ENCODE data around the gene PSME4. TPM values are rescaled to one million over a fixed set of nuclear protein-coding genes. Genes with fewer than 3 reads are reported as not detected.
"Not testable (repeated sequence)": the region's sequence is repeated elsewhere in the genome, so short reads cannot be mapped to it uniquely, and the experiment has no call there.

PSME4 gene
- total RNA-seq, 1 donor from 2014 or later: 24.4 TPM

DNA sequence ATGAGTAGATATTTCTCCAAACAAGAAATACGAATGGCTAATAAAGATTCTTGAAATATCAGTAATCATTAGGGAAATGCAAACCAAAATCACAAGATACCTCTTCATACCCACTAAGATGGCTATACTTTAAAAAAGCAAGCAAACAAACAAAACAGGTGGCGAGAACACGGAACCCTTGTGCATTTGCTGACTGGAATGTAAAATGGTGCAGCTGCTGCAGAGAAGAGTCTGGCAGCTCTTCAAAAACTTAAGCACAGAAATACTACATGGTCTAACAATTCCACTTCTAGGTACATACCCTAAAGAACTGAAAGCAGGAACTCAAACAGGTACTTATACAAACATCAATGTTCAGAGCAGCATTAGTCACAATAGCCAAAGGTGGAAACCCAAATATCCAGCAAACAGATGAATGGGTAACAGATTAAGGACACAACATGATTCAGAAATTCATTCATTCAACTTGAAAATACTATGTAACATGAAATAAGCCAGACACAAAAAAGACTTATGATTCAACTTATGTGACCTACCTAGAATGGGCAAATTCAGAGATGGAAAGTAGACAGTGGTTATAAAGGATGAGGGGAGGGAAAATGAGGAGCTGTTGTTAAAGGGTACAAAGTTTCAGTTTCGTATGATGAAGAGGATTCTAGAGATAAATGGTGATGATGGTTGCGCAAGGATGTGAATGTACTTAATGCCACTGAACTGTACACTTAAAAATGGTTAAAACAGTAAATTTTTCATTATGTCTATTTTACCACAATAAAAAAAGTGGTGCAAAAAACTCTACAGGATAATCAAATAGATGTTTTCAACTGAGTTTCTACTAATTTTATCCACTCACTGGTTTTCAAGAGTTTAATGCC lies 84.2 kb downstream of the PSME4 start:
- no peak for DNase-seq (ENCODE audit: low read depth in 2 of 2)

DNA sequence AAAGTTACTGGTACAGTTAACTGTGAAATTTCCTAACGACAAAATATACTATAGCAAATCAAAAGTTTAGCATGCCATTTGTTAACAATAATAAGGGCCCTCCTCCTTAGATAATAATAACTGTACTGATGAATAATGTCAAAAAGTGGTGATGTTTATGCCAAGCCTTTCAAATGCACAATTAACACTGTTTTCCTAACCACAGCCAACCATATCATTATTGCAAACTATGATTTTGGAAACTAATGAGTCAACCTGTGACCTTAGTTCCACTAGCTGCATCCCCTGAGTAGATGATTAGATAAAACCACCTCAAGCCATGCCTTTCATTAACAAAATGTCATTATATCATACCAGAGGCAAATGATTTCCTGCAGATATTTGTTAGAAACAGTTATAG lies 85.9 kb downstream of the PSME4 start:
- no peak for DNase-seq (ENCODE audit: low read depth in 2 of 2)

DNA sequence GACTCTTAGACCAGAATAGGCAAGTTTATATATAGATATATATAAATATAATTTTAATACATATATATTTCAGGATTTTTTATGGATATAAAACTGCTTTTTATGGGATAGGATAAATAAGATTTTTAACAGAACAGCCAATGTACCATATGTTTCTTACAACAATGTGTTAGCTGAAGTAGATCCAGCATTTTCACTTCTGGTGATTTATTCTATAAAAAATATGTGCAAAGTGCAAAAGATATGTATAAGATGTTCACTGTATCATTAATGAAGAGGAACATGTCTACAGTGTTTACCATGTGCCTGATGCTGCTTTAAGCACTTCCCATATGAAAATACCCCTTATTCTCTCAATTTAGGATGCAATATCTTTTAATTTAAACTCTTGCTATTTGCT lies 88.8 kb downstream of the PSME4 start:
- DNase-seq (ENCODE audit: low read depth in 2 of 2): no peak

DNA sequence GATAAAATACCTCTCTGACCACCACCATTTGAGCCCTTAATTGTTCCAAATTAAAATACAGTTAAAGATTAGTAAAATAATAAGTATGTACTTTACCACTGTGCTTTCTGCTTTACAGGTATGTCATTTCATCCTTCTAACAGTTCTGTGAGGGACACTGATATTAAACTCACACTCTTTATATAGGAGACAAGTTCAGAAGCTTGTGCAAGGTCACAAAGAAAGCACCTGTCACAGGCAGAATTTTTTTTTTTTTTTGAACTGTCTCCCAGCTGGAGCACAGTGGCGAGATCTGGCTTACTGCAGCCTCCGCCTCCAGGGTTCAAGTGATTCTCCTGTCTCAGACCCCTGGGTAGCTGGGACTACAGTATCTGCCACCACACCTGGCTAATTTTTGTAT lies 89.4 kb downstream of the PSME4 start:
- no peak for DNase-seq (ENCODE audit: low read depth in 2 of 2)

- DNase-seq (ENCODE audit: low read depth in 2 of 2): peak in 1 of 2 donors; percentile 55
These were observed 90.0 kb downstream of the PSME4 start for GRCh38 chr2:53880756-53881155.

GRCh38 chr2:53877556-53877955 lies 93.2 kb downstream of the PSME4 start:
- DNase-seq (ENCODE audit: low read depth in 2 of 2): no peak

GRCh38 chr2:53877112-53877511 lies 93.7 kb downstream of the PSME4 start:
- no peak for DNase-seq (ENCODE audit: low read depth in 2 of 2)

GRCh38 chr2:53874401-53874950 lies 96.3 kb downstream of the PSME4 start:
- DNase-seq (ENCODE audit: low read depth in 2 of 2): no peak

DNA sequence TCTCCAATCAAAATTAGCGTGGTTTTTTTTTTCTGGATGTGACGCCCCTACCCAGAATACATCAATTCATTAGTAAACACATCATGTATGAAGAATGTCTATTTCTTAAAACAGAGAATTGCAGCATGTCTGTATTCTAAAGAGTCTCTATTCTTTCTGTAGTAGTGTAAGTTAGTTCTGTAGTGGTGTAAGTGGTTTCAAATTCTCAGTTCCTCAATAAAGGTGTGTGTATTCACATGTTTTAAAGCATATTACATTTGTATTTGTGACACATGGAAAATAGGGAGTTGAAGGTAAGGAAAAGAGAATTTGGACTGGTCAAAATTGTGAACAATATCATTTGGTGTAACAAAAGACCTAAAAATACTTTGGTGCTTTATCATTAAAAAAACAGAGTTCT lies 103.0 kb downstream of the PSME4 start:
- DNase-seq (ENCODE audit: low read depth in 2 of 2): no peak

DNA sequence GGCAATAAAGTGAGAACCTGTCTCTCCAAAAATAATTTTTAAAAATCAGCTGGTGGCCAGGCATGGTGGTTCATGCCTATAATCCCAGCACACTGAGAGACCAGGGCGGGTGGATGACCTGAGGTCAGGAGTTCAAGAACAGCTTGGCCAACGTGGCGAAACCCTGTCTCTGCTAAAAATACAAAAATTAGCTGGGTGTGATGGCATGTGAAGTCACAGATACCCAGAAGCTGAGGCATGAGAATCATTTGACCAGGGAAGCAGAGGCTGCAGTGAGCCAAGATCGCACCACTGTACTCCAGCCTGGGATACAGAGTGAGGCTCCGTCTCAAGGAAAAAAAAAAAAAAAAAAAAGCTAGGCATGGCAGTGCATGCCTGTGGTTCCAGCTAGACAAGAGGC lies 103.6 kb downstream of the PSME4 start:
- DNase-seq (ENCODE audit: low read depth in 2 of 2): no peak

DNA sequence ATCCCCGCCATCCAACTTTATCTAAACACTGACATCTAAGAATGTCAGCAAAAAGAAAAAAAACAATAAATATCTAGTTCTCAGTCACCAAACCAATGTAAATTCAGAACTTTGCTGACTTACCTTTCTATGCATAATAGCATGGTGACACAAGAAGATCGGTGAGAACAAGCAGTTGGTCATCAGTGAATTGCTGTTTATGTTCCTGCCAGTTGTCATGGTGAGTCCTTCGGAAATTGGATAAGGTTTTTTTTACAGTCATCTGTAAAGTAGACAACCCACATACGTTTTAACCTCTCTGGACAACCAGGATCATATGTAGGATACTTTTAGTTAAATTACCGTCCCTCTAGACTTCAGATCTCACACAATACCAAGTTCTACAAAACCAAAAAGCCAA lies 104.8 kb downstream of the PSME4 start:
- DNase-seq (ENCODE audit: low read depth in 2 of 2): peak; percentile 5 to 21

DNA sequence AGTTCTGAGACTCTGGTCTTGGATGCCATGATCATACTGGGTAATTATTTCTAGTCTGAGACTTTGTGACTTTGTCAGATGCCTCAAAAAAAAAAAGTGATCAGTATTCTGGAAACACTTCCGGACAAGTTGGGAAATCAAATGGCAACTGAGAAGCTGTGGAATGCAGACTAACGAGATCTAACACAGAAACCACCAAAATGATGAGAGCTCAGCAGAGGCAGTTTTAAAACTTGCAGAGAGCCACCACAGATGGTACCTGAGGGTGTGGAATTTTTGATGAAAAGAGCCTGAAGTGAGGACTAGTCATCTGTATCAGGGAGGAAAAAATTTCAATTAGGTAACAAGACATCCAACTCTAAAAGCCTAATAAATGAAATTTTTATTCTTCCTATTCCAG lies 105.5 kb downstream of the PSME4 start:
- no peak for DNase-seq (ENCODE audit: low read depth in 2 of 2)

DNA sequence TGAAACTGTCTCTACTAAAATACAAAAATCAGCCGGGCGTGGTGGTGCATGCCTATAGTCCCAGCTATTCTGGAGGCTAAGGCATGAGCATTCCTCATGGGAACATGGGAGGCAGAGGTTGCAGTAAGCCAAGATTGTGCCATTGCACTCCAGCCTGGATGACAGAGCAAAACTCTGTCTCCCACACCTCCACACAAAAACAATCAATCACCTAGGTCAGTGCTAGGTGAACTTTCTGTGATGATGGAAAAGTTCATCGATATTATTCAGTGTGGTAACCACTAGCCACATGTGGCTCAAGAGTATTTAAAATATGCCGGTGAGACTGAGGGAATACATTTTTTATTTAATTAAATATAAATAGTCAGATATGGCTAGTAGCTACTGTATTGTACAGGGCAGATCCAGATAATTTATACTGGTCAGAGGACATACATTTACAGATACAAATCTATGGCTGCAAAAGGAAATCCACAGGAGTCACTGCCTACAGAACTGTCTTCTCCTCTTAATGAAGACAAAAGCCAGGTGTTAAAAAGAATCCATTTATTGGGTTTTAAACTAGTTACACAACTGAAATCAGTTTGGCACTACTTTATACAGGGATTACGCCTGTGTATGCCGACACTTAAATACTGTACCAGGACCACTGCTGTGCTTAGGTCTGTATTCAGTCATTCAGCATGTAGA lies 107.1 kb downstream of the PSME4 start:
- DNase-seq (ENCODE audit: low read depth in 2 of 2): no peak

DNA sequence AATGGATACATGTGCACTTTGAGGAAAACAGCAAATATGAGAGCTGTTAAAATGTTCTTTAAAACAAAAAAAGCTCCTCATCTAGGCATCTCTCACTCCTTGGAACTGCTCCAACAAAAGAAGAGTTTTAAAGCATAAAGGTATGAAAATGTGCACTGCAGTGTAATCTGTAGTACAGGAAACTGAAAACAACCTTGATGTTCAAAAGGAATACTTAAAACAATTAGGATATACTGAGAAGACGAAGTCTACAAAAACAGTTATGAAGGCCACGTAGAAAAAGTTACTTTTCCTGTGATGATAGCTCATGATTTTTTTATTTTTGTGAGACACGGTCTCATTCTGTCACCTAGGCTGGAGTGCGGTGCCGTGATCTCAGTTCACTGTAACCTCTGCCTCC lies 109.0 kb downstream of the PSME4 start:
- no peak for DNase-seq (ENCODE audit: low read depth in 2 of 2)

DNA sequence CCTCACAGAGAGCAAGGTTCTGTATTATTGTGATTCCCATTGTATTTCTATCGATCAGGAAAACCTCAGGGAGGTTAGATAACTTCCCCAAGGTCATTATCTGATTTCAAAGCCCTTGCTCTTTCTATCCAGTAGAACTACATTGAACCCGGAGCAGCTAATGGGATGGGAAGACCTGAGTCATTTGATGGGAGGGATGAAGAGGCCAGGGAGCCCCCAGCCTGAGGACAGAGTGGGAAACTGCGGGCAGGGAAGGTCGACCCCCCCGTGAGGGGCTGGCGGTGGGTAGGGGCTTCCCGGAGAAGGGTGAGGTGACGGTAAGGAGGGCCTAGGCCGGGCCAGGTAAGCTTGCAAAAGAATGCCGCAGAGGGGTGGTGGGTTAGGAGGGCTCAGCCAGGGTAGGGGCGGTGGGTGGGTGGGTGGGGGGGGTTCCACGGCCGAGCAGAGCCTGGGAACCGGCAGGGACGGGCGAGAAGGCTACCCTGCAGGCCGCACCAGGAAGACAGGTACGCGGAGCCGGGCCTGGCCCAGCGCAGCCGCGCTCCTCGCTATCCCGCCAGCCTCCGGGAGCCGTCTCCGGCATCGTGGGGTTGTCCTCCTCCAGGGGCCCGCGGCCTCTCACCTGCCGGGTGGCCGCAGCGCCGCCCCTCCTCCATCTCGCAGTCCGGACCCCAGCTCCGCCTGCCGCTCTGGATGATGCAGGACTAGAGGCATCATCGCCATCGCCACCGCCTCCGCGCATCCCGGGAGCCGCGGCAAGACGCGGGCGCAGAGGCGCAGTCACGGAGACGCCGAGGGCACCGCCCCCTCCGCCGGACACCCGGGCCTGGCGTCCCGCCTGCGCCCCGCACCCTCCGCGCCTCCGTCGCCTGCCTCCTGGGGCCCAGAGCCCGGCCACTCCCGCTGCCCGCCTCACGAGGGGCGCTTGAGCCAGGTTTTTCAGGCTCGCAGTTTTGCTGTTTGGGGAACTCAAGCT lies 111.3 kb downstream of the PSME4 start, which contains the start of gene GPR75:
Gene GPR75 (minus strand): TSS at position 762 of the 976 bp plus-strand sequence. CDS start 5,211 bp downstream, outside the sequence.
- DNase-seq (ENCODE audit: low read depth in 2 of 2): no peak

- DNase-seq (ENCODE audit: low read depth in 2 of 2): no peak
These were observed 114.5 kb downstream of the PSME4 start for GRCh38 chr2:53856272-53856671.

DNA sequence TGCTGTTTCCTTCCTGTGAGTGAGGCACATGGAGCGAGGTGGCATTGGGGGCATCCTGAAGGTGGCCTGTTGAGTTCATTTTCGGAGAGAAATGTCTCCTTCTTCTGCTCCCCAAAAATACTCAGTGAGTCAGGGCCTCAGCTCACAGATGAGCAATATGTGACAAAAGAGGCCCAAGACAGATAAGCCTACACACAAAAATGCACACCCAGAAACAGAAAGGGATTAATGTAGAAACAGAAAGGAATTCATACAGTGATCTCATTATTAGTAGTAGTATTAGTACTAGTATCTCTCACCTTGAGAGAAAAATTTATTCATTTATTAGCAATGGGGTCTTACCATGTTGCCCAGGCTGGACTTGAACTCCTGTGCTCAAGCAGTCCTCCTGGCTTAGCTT lies 116.1 kb downstream of the PSME4 start:
- DNase-seq (ENCODE audit: low read depth in 2 of 2): no peak

DNA sequence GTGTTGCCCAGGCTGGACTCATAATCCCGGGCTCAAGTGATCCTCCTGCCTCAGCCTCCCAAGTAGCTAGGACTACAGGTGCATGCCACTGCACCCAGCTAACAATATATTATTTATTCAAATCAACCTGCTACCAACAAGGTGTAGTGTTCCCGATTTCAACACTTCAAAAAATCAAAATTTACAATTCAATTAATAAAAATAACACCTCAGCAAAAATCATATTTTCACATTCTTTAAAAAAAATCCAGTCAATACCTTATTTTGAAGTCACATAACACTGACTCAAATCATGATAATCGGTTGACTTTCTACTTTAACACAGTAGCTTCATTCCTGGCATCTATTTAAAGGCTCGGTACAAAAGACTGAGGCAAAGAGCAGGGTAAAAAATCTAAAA lies 118.3 kb downstream of the PSME4 start:
- DNase-seq (ENCODE audit: low read depth in 2 of 2): no peak

GRCh38 chr2:53851052-53851757 lies 119.6 kb downstream of the PSME4 start:
- not testable (repeated sequence) for DNase-seq (ENCODE audit: low read depth in 2 of 2)

- DNase-seq (ENCODE audit: low read depth in 2 of 2): no peak
These were observed 122.7 kb downstream of the PSME4 start for GRCh38 chr2:53848062-53848461.

DNA sequence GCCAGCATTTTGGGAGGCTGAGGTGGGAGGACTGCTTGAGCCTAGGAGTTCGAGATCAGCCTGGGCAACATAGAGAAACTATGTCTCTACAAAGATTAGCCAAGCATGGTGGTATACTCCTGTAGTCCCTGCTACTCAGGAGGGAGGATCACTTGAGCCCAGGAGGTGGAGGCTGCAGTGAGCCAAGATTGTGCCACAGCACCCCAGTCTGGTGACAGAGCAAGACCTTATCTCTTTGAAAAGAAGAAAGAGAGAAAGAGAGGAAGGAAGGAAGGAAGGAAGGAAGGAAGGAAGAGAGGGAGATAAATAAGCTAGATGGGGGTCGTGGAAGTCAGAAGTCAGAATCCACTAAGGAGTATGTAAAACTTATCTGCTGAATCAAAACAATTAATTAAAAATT lies 127.2 kb downstream of the PSME4 start:
- DNase-seq (ENCODE audit: low read depth in 2 of 2): no peak
